HG02938 (cell line): Measurements from ENCODE around the gene BACH2.

ENCODE experiments used
- ATAC-seq: cut with Tn5 transposase; IDR thresholded peaks from one replicate; pipeline ENCODE4 v1.9.1; 2021; ENCODE audit warnings: mild to moderate bottlenecking, moderate library complexity; ENCODE audit not compliant: unreplicated experiment

Gene BACH2

DNA sequence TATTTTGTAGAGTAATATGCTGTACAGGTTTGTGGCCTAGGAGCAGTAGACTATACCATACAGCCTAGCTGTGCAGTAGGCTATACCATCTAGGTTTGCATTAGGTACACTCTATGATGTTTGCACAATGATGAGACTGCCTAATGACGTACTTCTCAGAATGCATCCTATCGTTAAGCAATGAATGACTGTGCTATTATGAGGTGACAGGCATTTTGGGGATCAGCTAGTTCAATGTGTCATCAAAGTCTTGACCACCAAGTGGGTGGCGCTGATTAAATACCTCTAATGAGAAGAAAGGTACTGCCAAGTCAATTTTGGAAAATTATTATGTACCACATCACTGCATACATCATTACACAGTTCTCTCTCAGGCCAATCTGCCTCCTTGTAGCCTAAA is 190.2 kb downstream of the BACH2 start:
- no peak for ATAC-seq

DNA sequence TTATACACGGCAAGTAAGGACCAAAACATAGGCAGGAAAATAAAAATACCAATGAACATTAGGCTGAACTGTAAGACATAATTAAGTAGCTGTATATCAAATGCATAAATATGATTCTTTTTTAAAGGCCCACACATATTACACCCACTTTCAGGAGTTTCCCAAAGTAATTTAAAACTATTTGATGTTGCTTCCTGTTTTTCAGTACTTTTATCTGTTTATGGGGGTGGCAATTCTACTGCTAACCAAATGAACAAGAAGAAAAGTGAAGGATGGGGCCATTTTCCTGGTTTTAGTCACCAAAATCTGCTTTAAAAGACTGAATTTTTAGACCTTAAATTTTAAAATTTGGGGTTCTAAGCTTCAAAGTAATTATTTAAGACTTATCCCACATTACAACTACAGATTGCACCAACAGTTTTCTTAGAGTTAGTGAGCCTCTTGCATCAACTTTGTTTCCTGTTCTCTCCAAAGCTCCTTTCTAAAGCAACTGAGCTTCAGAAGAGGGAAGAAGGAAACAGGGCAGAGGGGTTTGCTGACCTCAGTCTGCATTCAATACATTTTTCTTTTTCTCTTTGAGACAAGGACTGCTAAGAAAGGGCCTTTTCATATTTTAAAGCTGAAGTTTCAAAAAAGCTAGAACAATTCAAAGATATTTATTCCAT is 191.0 kb downstream of the BACH2 start:
- ATAC-seq: no peak

DNA sequence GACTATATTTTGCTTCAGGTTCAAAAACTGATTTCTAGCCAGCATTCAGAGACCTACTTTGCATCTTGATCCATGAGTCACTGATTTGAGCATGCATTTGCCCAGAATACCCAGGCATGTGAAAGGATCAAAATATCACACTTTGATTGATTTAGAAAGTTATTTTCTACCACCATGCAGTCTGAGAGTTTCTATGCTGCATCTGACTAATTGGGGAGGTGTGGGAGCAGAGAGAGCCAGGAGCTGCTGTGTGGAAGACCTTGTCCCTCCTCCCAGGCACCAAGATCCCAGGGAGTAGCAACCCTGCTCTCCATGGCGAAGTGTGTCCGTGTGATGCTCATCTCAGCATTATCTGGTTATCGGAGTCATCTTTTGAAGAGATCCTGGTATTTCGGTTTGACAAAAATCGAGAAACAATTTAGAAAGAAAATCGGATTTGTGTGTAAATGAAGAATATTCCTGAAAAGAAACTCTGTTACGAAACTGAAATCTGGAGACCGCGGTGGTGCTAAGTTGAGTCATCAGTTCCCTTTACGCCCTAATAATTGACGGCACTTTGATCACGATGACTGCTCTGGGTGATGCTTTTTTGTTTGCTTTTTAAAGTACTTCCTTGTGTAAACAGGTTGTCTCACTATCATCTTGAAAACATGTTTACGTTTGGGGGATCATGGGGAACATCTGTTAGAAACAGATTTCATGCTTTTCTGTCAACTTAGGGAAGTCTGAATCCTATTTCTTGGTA is 193.4 kb downstream of the BACH2 start:
- ATAC-seq: peak; percentile 70

DNA sequence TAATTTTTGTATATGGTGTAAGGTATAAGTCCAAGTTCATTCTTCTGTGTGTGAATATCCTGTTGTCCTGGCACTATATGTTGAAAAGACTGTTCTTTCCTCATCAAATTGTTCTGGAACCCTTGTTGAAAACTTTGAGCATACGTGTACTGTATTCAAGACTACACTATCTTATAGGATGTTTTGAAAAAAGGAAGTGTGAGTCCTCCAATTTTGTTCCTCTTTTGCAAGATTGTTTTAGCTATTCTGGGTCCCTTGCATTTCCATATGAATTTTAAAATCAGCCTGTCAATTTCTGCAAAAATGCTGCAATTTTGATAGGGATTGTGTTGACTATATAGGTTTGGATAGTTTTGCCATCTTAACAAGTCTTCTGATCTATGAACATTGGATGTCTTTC is 195.2 kb downstream of the BACH2 start:
- no peak for ATAC-seq

DNA sequence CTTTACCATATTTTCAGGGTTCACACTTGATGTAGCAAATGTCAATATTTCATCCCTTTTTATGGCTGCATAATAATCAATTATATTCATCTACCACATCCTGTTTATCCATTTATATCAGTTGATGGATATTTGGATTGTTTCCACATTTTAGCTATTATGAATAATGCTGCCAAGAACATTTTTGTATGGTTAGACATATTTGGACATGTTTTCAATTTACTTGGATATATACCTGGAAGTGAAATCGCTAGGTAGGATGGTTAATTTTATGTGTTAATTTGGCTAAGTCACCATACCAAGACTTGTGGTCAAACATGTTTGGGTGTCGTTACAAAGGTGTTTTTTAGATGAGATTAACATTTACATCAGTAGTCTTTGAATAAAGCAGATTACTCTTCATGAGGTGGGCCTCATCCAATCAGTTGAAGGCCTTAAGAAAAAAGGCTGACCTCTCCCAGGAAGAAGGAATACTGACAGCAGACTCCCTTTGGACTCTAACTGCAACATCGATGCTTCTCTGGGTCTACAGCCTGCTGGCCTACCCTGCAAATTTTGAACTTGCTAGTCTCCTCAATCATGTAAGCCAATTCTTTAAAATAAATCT is 196.5 kb downstream of the BACH2 start:
- ATAC-seq: no peak

DNA sequence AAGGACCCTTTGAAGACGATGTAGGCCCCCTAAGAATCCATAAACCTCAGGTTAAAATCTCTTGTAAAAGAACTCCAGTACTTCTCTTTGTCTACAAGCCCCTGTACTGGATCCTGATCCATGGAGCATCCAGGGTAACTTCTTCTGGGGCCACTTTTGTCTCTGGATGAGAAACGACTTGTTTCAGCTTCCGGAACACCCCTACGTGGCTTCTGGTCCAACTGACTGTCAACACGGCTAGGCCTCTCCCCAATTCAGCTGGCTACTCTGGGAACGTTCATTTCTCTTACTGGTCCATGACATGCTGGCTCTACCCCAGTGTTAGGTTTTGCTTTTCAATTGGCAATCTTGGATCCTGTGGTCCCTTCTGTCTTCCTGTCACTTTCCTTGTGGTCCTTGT is 198.0 kb downstream of the BACH2 start:
- no peak for ATAC-seq

DNA sequence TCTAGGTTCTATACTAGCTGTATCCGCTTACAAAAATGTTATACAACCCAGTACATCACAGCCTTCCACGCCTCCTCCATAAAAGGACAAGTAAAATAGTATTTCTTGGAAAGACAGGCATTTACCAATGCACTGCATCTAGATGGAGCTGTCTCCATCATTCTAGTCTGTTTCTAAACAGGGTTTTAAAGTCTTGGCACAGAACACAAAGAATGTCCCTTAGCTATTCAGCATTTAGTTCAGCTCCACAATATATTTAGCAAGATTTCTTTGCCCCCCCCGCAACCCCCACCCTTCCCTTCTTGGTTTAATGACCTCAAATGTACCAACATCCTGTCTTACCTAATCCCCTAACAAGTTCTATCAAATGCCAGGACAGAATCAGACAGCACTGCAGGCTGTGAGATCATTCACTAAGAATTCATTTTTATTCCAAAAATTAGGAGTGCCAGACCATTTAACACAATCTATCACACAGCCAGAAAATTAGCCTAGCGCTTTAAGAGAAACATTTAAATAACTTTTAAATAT is 198.6 kb downstream of the BACH2 start:
- no peak for ATAC-seq

DNA sequence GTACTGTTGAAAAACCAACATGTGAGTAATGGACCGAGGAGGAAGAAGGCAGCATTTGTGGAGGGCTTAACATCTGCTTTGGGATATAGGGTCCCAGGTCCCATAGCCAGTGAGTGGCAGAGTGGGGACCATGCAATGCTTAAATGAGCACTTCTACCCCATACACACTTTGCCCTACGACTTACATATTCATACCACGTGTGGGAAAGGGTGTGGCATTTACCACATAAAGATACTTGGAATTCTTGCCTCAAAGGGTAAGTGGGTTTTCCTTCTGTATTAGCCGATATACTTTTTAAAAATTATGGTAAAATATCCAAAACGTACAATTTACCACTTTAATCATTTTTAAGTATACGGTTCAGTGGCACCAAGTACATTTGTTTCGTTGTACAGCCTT is 199.3 kb downstream of the BACH2 start:
- no peak for ATAC-seq

DNA sequence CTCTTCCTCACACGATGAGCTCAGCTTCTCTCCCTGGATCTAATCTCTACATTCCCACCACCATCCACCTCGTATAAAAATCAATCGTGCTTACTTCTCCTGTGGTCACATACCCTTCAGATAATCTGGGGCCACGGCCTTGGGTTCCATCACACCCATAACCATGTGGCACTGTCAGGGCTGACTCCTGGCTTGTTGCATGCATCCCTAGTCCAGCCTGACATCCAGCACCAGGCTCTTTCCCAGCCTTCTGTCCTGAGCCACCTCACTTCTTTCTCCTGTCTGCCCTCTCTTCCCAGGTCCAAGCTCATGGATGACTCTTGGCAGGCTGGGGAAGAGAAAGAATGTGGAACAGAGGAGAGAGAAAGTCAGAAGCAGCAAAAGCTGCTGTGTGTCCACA is 199.8 kb downstream of the BACH2 start:
- ATAC-seq: no peak

DNA sequence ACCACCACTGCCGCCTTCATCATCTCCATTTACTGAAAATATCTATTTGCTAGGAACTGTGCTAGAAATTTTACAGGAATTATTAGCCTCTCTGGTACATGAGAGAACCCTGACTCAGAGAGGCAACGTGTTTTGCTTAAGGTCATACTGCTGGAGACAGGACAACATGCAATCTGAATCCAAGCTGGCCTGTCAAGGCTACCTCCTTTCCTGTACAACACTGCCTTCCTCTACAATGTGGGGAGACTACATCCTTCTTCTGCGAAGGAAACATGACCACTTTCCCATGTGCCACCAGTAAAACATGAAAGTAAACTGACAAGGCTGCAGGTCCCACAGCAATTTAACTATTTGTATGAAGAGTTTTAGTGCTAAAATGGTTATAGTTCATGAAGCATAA is 200.9 kb downstream of the BACH2 start:
- ATAC-seq: no peak

DNA sequence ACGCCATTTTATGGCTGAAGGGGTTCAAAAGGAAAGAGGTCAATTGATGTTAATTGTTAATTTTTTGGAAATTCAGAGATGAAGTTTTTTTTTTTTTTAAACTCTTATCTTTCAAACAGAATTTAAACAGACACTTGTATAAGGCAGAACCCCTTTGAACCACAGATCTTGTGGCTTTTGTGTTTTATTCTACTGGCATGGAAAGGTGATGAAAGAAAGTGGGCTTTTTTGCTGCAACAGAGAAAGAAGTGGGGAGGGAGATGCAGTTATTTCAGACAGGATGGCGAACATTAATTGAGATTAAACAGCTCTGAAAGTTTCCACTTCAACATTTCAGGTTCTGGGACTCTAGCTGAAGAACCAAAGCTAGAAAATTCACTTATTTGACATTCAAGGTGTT is 201.5 kb downstream of the BACH2 start:
- ATAC-seq: no peak

DNA sequence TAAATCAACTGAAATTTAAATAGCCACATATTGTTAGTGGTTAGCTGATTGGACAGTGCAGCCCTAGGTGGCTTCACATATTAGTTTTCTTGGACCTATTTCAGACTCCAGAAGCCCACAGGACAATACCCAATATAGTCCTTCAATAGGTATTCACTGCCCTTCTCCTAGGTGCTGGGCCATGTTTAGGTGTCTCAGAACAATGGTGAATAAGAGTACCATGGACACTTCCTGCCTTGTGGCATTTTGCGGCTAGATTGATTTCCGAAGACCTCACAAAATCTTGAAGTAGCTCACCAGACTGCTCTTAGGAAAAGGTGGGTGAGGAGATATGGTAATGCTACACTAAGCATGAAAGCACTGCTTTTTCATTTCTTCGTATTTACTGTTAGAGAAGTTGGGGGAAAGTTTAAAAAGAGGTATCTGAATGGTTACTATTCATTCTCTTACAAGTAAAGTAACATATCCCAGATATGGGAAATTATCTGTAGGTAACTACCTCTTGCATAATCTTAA is 203.0 kb downstream of the BACH2 start:
- no peak for ATAC-seq

DNA sequence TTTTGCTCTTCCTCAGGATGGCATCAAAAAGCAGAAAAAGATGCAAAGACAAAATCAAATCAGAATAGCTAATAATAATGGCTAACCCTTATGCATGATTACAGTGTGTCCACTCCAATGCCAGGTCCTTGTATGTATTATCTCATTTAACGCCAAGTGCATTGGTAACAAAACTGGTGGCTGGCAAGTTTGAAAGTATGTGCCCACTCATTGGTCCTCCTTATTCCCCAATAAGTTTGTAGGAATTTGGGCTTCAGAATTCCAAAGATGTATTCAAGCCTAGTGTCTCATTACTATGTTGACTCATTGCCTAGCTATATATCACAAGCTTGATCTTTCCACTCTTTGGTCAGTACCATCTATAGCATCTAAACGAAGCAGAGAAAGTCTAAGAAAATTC is 205.8 kb downstream of the BACH2 start:
- ATAC-seq: no peak

DNA sequence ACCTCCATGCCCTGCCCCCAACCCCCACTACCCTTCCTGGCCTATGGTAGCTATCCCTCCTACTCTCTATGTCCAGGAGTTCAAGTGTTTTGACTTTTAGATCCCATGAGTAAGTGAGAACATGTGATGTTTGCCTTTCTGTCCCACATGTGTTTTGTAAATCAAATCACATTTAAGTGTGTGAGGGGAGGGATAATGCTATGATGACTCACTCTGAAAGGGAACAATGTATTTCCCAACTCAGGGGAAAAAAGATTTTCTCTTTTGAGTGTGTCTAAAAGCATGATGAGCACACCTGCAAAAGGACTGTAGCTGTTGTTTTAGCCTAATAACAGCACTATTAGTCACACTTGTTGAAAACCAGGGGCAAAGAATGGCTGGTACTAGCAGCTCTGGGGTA is 208.6 kb downstream of the BACH2 start:
- ATAC-seq: no peak

DNA sequence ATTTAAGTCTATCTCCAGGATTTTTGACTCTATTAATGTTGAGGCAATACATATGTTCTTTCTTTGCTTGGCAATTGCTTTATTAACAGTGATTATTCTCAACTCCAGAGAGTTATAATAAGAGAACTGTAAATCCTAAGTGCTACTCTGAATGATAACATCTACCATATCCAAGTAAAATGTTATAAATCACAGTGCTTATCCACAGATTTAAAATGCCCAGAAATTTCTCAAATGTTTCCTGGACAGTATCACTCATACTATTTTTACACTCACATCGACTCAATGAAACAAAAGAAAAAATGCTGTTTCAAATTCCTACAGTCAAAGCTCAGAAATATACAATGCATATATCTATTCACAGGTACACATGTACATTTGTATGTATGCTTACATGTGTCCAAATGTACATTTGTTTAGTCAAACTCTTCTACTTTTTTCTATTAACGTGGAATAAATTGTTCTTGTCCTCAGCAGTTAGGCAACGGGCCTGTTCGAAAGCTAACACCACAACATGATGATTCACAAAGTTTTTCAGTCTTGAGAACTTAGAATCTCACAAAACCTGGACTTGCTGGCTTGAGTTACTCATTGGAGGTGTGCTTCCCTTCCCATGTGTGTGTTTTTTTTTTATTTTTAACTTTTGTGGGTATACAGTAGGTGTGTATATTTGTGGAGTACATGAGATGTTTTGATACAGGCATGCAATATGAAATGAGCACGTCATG is 209.4 kb downstream of the BACH2 start:
- ATAC-seq: no peak

DNA sequence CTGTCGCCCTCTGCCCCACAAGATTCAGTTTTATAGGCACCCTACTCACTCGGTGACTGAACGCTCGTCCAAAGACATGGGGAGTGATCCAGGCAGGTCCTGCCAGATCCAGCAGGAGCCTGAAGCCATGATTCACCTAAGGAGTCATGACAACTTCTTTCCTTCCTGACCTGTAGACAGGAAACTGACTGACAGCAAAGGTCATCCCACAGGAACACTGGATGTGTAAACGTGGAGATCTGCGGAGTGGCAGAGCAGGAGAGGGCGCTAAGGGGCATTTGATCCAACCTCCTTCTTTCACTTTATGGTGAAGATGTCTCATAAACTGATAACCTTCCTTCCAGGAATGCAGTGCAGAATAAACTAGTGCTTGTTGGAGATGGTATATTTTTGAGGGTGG is 210.1 kb downstream of the BACH2 start:
- ATAC-seq: no peak

DNA sequence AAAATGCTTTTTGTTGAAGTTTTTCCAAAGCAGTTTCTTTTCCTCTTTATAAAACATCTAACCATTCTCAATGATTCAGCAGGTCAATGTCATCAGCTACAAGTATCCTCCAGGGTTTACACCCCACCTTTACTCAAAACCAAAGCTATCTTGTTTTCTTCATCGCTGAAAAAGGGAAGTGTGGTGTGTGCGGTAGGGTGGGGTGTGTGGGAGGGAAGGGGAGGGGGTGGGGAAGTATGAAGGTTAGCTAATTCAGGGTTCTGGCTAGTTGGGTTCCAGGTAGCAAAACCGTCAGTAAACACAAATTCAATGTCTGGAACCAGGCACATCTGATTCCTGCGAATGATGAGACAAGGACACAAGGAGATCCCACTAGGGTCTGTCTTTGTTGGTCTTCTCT is 212.8 kb downstream of the BACH2 start:
- peak; percentile 36 for ATAC-seq

DNA sequence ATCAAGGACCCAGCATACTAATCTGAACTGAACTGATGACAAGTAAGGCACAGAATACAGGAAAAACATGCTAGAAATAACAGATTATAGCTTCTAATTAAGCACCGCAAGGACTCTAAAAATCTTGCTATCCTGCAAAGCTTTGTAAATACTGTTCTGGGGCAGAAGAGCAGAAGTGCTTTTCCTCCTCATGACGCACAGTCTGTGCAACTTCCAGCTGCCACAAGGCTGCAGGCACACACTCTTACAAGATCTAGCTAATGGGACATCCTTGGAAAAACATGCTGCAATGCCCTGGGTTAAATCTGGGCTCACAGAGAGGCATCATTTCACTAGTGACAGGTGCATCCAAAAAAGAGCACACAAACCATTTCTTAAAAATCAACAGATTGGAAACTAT is 213.8 kb downstream of the BACH2 start:
- no peak for ATAC-seq

DNA sequence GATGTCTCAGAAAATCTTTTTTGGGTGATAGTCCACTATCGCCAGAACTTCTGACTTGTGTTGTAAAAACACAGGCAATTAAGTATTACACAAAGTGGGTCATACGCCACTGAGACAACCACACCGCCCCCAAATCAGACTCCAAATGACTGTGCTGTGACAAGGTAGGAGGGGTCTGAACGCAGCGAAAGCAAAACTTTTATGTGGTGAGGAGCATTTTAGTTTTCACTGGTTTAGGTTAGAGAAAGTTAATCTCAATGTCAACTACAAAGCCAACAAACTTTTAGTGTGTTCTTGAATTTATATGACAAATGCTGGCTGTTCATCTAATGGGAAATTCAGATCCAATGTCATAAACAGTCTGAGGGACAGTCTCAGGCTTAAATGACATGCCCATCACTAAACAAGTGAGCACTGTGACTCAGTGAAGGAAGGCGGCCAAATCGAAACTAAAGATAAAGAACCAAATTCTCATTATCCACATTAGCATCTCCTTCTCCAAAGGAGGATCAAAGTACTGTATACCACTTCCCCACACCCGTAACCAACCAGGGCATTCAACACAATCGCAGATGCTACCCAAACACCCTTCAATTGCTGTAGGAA is 215.7 kb downstream of the BACH2 start:
- peak; percentile 96 for ATAC-seq

DNA sequence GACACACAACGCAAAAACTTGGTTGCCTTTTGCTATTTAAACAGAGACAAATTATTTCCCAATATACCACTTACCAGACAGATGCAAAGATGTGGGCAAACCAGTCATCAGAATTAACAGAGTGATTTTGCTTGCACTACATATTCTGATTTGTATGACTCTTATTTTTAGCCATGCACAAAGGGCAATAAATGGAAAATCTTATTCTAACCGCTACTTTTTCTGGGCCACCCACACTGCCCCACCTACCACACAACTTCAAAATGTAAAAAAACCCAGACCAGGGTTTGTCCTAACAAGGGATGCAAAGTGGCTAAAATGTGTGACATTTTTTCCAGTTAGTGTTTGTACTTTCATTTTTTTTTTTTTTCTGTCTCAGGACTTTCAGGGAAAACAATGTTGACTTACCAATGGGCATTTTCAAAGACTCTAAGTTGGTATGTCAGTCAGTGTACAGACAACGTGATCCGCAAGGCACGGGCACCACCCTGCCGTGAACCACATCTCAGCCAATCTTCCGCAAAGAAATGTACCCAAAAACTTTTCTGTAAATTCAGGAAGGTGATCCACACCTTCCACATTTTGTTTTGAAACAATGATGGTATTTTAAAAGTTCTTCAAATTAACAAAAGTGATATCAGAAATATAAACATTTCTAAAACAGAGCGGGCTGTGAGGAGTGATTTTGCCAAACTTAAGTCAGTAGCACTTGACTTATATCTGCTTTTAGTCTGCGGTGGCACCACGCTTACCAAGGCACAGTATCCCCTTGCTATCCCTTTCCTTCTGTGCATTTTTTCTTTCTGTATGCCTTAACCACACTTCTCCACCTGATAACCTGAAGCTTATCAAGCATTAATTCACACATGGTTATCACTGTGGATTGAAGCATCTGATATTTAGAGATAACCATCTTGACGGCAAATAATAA is 216.8 kb downstream of the BACH2 start:
- no peak for ATAC-seq
